Spleen (tissue), 11 donors: ENCODE results near the gene TBC1D30. TPM values are rescaled to one million over a fixed set of nuclear protein-coding genes. Genes with fewer than 3 reads are reported as not detected.

ENCODE experiments used
- DNase-seq: peaks from one replicate; pipeline ENCODE4 v3.0.0-alpha.2; 2020
- H3K27ac ChIP-seq, 8 donors: fragments of 200-600 bp; sonication (generic) in 7 of 8; 1 replicate in 4 of 8; 2 replicates in 4 of 8; pipeline versions ENCODE4 v1.5.0 to v1.8.0; 2016 to 2021; ENCODE audit warnings: inconsistent platforms in 4 of 8, mild to moderate bottlenecking in 4 of 8, moderate library complexity in 1 of 8
- H3K27me3 ChIP-seq, 7 donors: fragments of 200-600 bp; sonication (generic) in 6 of 7; replicated peaks in 1 of 7; 1 replicate in 4 of 7; 2 replicates in 3 of 7; pipeline versions ENCODE4 v1.5.0 to v1.8.0; 2016 to 2021; ENCODE audit warnings: inconsistent platforms in 3 of 7, mild to moderate bottlenecking in 1 of 7
- H3K36me3 ChIP-seq, 6 donors: fragments of 200-600 bp; sonication (generic) in 5 of 6; 1 replicate in 4 of 6; 2 replicates in 2 of 6; pipeline versions ENCODE4 v1.5.0 to v1.8.0; 2016 to 2021; ENCODE audit warnings: inconsistent platforms in 2 of 6
- H3K4me1 ChIP-seq, 6 donors: fragments of 200-600 bp; sonication (generic) in 5 of 6; 1 replicate in 3 of 6; 2 replicates in 3 of 6; pipeline versions ENCODE4 v1.5.0 to v1.8.0; 2016 to 2021; ENCODE audit warnings: inconsistent platforms in 3 of 6
- H3K4me3 ChIP-seq, 8 donors: fragments of 200-600 bp; sonication (generic) in 7 of 8; 1 replicate in 4 of 8; 2 replicates in 4 of 8; pipeline versions ENCODE4 v1.5.0 to v1.8.0; 2016 to 2021; ENCODE audit warnings: inconsistent platforms in 4 of 8, mild to moderate bottlenecking in 4 of 8, moderate library complexity in 2 of 8
- H3K9me3 ChIP-seq, 8 donors: fragments of 200-600 bp; sonication (generic) in 7 of 8; 1 replicate in 4 of 8; 2 replicates in 4 of 8; pipeline versions ENCODE4 v1.5.0 to v1.8.0; 2016 to 2021; ENCODE audit warnings: inconsistent platforms in 4 of 8
- CTCF ChIP-seq, 11 experiments: fragments of 200-600 bp in 7 of 11; fragments of 450-650 bp in 4 of 11; sonication (generic) in 4 of 11; IDR thresholded peaks in 8 of 11; conservative IDR thresholded peaks in 3 of 11; 1 replicate in 7 of 11; 2 replicates in 4 of 11; pipeline versions ENCODE4 v1.4.0 to v1.8.0; 2016 to 2021; ENCODE audit warnings: antibody characterized with exemption in 11 of 11, inconsistent platforms in 4 of 11, mild to moderate bottlenecking in 1 of 11
- POLR2A ChIP-seq, 3 donors: fragments of 450-650 bp; IDR thresholded peaks; one replicate each; pipeline ENCODE4 v1.5.1; 2017; ENCODE audit warnings: antibody characterized with exemption in 3 of 3, mild to moderate bottlenecking in 1 of 3
- POLR2AphosphoS5 ChIP-seq, 3 donors: sonication (generic); formaldehyde crosslinking; IDR thresholded peaks; one replicate each; pipeline ENCODE4 v1.5.1; 2017; ENCODE audit warnings: antibody characterized with exemption in 3 of 3
- WGBS, 5 donors: extraction: QIAGEN DNeasy Blood & Tissue Kit in 3 of 5; methylation state at CpG; one replicate each; pipeline versions ENCODE4 v1.1.5 to v1.1.7; 2013 to 2018; 5-methylcytosine and 5-hydroxymethylcytosine counted together
- intact Hi-C: fragments of 100-400 bp; cut with DNase I; formaldehyde crosslinking; loops from one replicate; pipeline ENCODE4 v1.15.0; 2023; ENCODE audit warnings: low total_unique reads
- polyA plus RNA-seq, 3 donors: library from polyadenylated mRNA; stranded (reverse); fragments of 200-250 nt; gene quantifications; one replicate each; pipeline ENCODE4 v1.2.1, GENCODE V29; 2013
- total RNA-seq, 7 donors: library from RNA; depleted of rRNA in 3 of 7; stranded (reverse); fragments of >200 nt in 3 of 7; fragmentation: NEBNext Ultra II Directional in 4 of 7; extraction: Animal tissue kit (Norgen Biotek cat#: 25700) in 4 of 7; gene quantifications; one replicate each; pipeline versions ENCODE4 v1.1.0 to v1.2.1, GENCODE V29; 2016 to 2021
- donor health status: healthy with polysubstance abuse.
- donor health status: DM: no; HTN: no; CAD: no; lungs with moderate emphysema.
- donor health status: DM: no; HTN: no; CAD: no.
- donor health status: Bipolar disorder and iron deficiency.
- donor health status: healthy.
- donor health status: DM: no; HTN: no; CAD: no.
- donor health status: DM: yes; HTN: yes; CAD: no.

Gene TBC1D30
- total and polyA plus RNA-seq, 10 donors, result 1.3 to 15.7 (median 8.4) TPM

GRCh38 chr12:64895526-64895925 lies 71.1 kb downstream of the TBC1D30 start:
- intact Hi-C loops, result loop anchor here (10.0 kb wide), 3 partner anchors 229 to 1209 kb away; partner anchors contain the start of gene WIF1
- H3K36me3 ChIP-seq, result no peaks in the 10 kb centered on the region
- no peak for DNase-seq
- WGBS, 5 donors, result 84 to 97% (median 89%) methylated on average over 5 of the region's 5 CpGs
- H3K27me3 ChIP-seq, result peaks cover 0 to 33% (median 0%) of the 10 kb centered on the region in 7 donors
- H3K27ac ChIP-seq, result no peak overlapping the region
- TF ChIP-seq POLR2AphosphoS5 (IDR thresholded peaks at IDR 0.05) (no peak), POLR2A (IDR thresholded peaks at IDR 0.05) (no peak)
- H3K4me1 ChIP-seq, result no peaks in the 10 kb centered on the region
- H3K9me3 ChIP-seq, result no peaks in the 10 kb centered on the region
- no peak overlapping the region for H3K4me3 ChIP-seq

- intact Hi-C loops, result no loop called here
- Histone ChIP-seq H3K4me1 (no peaks in the 10 kb centered on the region), H3K9me3 (no peaks in the 10 kb centered on the region), H3K27ac (no peak overlapping the region), H3K27me3 (peaks cover 0 to 3% (median 0%) of the 10 kb centered on the region in 7 donors), H3K36me3 (no peaks in the 10 kb centered on the region), H3K4me3 (no peak overlapping the region)
- WGBS, 5 donors, result 69 to 76% (median 73%) methylated on average over 4 of the region's 4 CpGs
- DNase-seq, result no peak
- TF ChIP-seq POLR2A (IDR thresholded peaks at IDR 0.05), result no peak
- TF ChIP-seq POLR2AphosphoS5 (IDR thresholded peaks at IDR 0.05), result no peak
- TF ChIP-seq CTCF (IDR thresholded peaks at IDR 0.05 in 8 of 11, conservative IDR thresholded peaks at IDR 0.05 in 3 of 11), result no peak
Measured at GRCh38 chr12:64900540-64900939, 76.1 kb downstream of the TBC1D30 start.

GRCh38 chr12:64903479-64904152 lies 79.2 kb downstream of the TBC1D30 start:
- Histone ChIP-seq H3K4me1 (no peaks in the 10 kb centered on the region), H3K4me3 (no peak overlapping the region), H3K27me3 (no peaks in the 10 kb centered on the region), H3K36me3 (no peaks in the 10 kb centered on the region), H3K9me3 (no peaks in the 10 kb centered on the region), H3K27ac (no peak overlapping the region)
- DNase-seq, result no peak
- WGBS, 5 donors, result 77 to 86% (median 85%) methylated on average over 5 of the region's 5 CpGs
- no peak for TF ChIP-seq CTCF (IDR thresholded peaks at IDR 0.05 in 8 of 11, conservative IDR thresholded peaks at IDR 0.05 in 3 of 11)
- TF ChIP-seq POLR2A (IDR thresholded peaks at IDR 0.05), result no peak
- TF ChIP-seq POLR2AphosphoS5 (IDR thresholded peaks at IDR 0.05), result no peak
- intact Hi-C loops, result no loop called here

- H3K4me3 ChIP-seq, result no peak overlapping the region
- intact Hi-C loops, result no loop called here
- H3K36me3 ChIP-seq, result no peaks in the 10 kb centered on the region
- no peak overlapping the region for H3K27ac ChIP-seq
- no peak for DNase-seq
- WGBS, 5 donors, result 88 to 93% (median 90%) methylated on average over 3 of the region's 3 CpGs
- peaks cover 0 to 2% (median 0%) of the 10 kb centered on the region in 7 donors for H3K27me3 ChIP-seq
- H3K9me3 ChIP-seq, result no peaks in the 10 kb centered on the region
- TF ChIP-seq POLR2A (IDR thresholded peaks at IDR 0.05) (no peak), CTCF (IDR thresholded peaks at IDR 0.05 in 8 of 11, conservative IDR thresholded peaks at IDR 0.05 in 3 of 11) (no peak), POLR2AphosphoS5 (IDR thresholded peaks at IDR 0.05) (no peak)
- H3K4me1 ChIP-seq, result no peaks in the 10 kb centered on the region
Measured at GRCh38 chr12:64907097-64907496, 82.7 kb downstream of the TBC1D30 start.
